Measurements from ENCODE around the gene TGFBR2.

DNA sequence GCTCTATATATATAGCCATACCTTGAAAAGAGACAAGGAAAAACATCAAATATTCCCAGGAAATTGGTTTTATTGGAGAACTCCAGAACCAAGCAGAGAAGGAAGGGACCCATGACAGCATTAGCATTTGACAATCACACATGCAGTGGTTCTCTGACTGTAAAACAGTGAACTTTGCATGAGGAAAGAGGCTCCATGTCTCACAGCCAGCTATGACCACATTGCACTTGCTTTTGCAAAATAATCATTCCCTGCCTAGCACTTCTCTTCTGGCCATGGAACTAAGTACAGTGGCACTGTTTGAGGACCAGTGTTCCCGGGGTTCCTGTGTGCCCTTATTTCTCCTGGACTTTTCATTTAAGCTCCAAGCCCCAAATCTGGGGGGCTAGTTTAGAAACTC, 85.5 kb downstream of the TGFBR2 start:
- TF ChIP-seq POLR2AphosphoS5 (IDR thresholded peaks at IDR 0.05; ENCODE audit: borderline replicate concordance, low read depth, low read length) (no peak), EZH2 (IDR thresholded peaks at IDR 0.05) (no peak), FOXP2 (optimal IDR thresholded peaks at IDR 0.05; ENCODE audit: control extremely low read depth, extremely low read length, insufficient read depth) (no peak)

All from SK-N-MC (cell line).